HEK293 (cell line): Measurements from ENCODE around the gene IL36RN.

ENCODE experiments used
- CTCF ChIA-PET: fragments of 350-600 bp; formaldehyde crosslinking; extraction: SDS; loops from one replicate; lab custom pipeline; 2021; ENCODE audit warnings: antibody characterized with exemption; lab: Yijun Ruan, JAX
- POLR2A ChIA-PET: fragments of 300-600 bp; formaldehyde crosslinking; extraction: SDS; loops from one replicate; lab custom pipeline; 2020; ENCODE audit warnings: antibody characterized with exemption, inconsistent platforms; lab: Yijun Ruan, JAX
- H3K27ac ChIP-seq: fragments of 200-500 bp; sonication (Bioruptor generic); 2 replicates; pipeline ENCODE4 v1.5.1; 2014; ENCODE audit warnings: low read depth, low read length, control low read depth, inconsistent platforms; ENCODE audit errors: extremely low read depth
- H3K36me3 ChIP-seq, 2 experiments: fragments of 200-500 bp in 1 of 2; sonication (Bioruptor generic) in 1 of 2; 1 replicate in 1 of 2; 2 replicates in 1 of 2; pipeline ENCODE4 v1.5.1; 2014 to 2017; ENCODE audit warnings: inconsistent platforms in 2 of 2, low read length in 2 of 2; ENCODE audit not compliant: control insufficient read depth in 2 of 2, insufficient read depth in 1 of 2
- H3K4me1 ChIP-seq: fragments of 200-500 bp; sonication (Bioruptor generic); 2 replicates; pipeline ENCODE4 v1.5.1; 2014; ENCODE audit warnings: mild to moderate bottlenecking, low read length, inconsistent platforms; ENCODE audit not compliant: control insufficient read depth, insufficient read depth
- H3K4me3 ChIP-seq: 2 replicates; pipeline ENCODE4 v1.5.1; 2011; ENCODE audit warnings: low read depth, mild to moderate bottlenecking, control low read depth, low read length, moderate library complexity
- H3K9me3 ChIP-seq: fragments of 200-500 bp; sonication (Bioruptor generic); 2 replicates; pipeline ENCODE4 v1.5.1; 2014; ENCODE audit warnings: low read depth, low read length, inconsistent platforms; ENCODE audit not compliant: control insufficient read depth, insufficient read depth
- EGR2 ChIP-seq: fragments of 450-650 bp; formaldehyde crosslinking; IDR thresholded peaks from 2 replicates; pipeline ENCODE4 v1.5.1; 2016; ENCODE audit warnings: low read depth, missing biosample characterization, missing genetic modification characterization
- GLI4 ChIP-seq: fragments of 450-650 bp; formaldehyde crosslinking; IDR thresholded peaks from 2 replicates; pipeline ENCODE4 v1.5.1; 2016; ENCODE audit warnings: missing biosample characterization, missing genetic modification characterization
- KLF8 ChIP-seq: fragments of 450-650 bp; formaldehyde crosslinking; IDR thresholded peaks from 2 replicates; pipeline ENCODE4 v1.5.1; 2016; ENCODE audit warnings: missing biosample characterization, missing genetic modification characterization
- MZF1 ChIP-seq: fragments of 450-650 bp; formaldehyde crosslinking; IDR thresholded peaks from 2 replicates; pipeline ENCODE4 v1.5.1; 2017; ENCODE audit warnings: missing biosample characterization, missing genetic modification characterization, borderline replicate concordance
- OVOL3 ChIP-seq: fragments of 450-650 bp; formaldehyde crosslinking; IDR thresholded peaks from 2 replicates; pipeline ENCODE4 v1.5.1; 2016; ENCODE audit warnings: missing biosample characterization, missing genetic modification characterization
- SP2 ChIP-seq: fragments of 450-650 bp; formaldehyde crosslinking; IDR thresholded peaks from 2 replicates; pipeline ENCODE4 v1.5.1; 2016; ENCODE audit warnings: missing biosample characterization, missing genetic modification characterization
- ZBTB26 ChIP-seq: fragments of 450-650 bp; formaldehyde crosslinking; optimal IDR thresholded peaks from 2 replicates; pipeline ENCODE3; 2016; ENCODE audit warnings: missing biosample characterization, mild to moderate bottlenecking, missing genetic modification characterization
- ZFHX2 ChIP-seq: fragments of 450-650 bp; formaldehyde crosslinking; conservative IDR thresholded peaks from 2 replicates; pipeline ENCODE4 v1.5.1; 2016; ENCODE audit warnings: missing biosample characterization, missing genetic modification characterization
- ZFP3 ChIP-seq: fragments of 450-650 bp; formaldehyde crosslinking; IDR thresholded peaks from 2 replicates; pipeline ENCODE4 v1.5.1; 2016; ENCODE audit warnings: low read depth, missing biosample characterization, missing genetic modification characterization
- ZNF140 ChIP-seq: fragments of 450-650 bp; formaldehyde crosslinking; IDR thresholded peaks from 2 replicates; pipeline ENCODE4 v1.5.1; 2016; ENCODE audit warnings: missing biosample characterization, missing genetic modification characterization
- ZNF148 ChIP-seq: fragments of 450-650 bp; formaldehyde crosslinking; IDR thresholded peaks from 2 replicates; pipeline ENCODE4 v1.5.0; 2017; ENCODE audit warnings: missing biosample characterization, missing genetic modification characterization, borderline replicate concordance
- ZNF221 ChIP-seq: fragments of 450-650 bp; formaldehyde crosslinking; IDR thresholded peaks from 2 replicates; pipeline ENCODE4 v1.5.1; 2017; ENCODE audit warnings: missing biosample characterization, missing genetic modification characterization, borderline replicate concordance
- ZNF24 ChIP-seq: fragments of 450-650 bp; formaldehyde crosslinking; IDR thresholded peaks from 2 replicates; pipeline ENCODE4 v1.5.1; 2016; ENCODE audit warnings: missing biosample characterization, missing genetic modification characterization
- ZNF26 ChIP-seq: fragments of 450-650 bp; formaldehyde crosslinking; IDR thresholded peaks from 2 replicates; pipeline ENCODE4 v1.5.1; 2016; ENCODE audit warnings: missing biosample characterization, missing genetic modification characterization
- ZNF473 ChIP-seq: fragments of 450-650 bp; formaldehyde crosslinking; IDR thresholded peaks from 2 replicates; pipeline ENCODE4 v1.5.1; 2017; ENCODE audit warnings: missing biosample characterization, missing genetic modification characterization
- ZNF548 ChIP-seq: fragments of 450-650 bp; formaldehyde crosslinking; IDR thresholded peaks from 2 replicates; pipeline ENCODE4 v1.5.1; 2016; ENCODE audit warnings: missing biosample characterization, missing genetic modification characterization
- ZNF596 ChIP-seq: fragments of 450-650 bp; IDR thresholded peaks from 2 replicates; pipeline ENCODE4 v1.5.0; 2018; ENCODE audit warnings: missing biosample characterization, mild to moderate bottlenecking, missing genetic modification characterization, moderate library complexity
- ZNF664 ChIP-seq: fragments of 450-650 bp; formaldehyde crosslinking; IDR thresholded peaks from 2 replicates; pipeline ENCODE4 v1.5.1; 2016; ENCODE audit warnings: missing biosample characterization, missing genetic modification characterization
- ZNF792 ChIP-seq: fragments of 450-650 bp; formaldehyde crosslinking; IDR thresholded peaks from 2 replicates; pipeline ENCODE4 v1.5.1; 2016; ENCODE audit warnings: missing biosample characterization, missing genetic modification characterization
- ZSCAN18 ChIP-seq: fragments of 450-650 bp; formaldehyde crosslinking; IDR thresholded peaks from 2 replicates; pipeline ENCODE4 v1.5.1; 2016; ENCODE audit warnings: missing biosample characterization, missing genetic modification characterization
- ZSCAN4 ChIP-seq: fragments of 450-650 bp; formaldehyde crosslinking; IDR thresholded peaks from 2 replicates; pipeline ENCODE4 v1.5.1; 2017; ENCODE audit warnings: missing biosample characterization, missing genetic modification characterization

IL36RN gene

GRCh38 chr2:113027691-113028090 lies 31.3 kb upstream of the IL36RN start:
- TF ChIP-seq ZNF548, result no peak
- no peak for TF ChIP-seq KLF8 (tag by site-specific recombination)
- no peak for TF ChIP-seq ZNF24
- CTCF ChIA-PET, result interaction anchor here (0.8 to 1.1 kb wide), 2 partner anchors 18 to 242 kb away, joined by 3 read pairs; no protein-coding TSS in a partner anchor
- POLR2A ChIA-PET, result no interaction called here

GRCh38 chr2:113028112-113028511 lies 30.9 kb upstream of the IL36RN start:
- H3K36me3 ChIP-seq, result no peaks in the 10 kb centered on the region
- POLR2A ChIA-PET, result no interaction called here
- no peak overlapping the region for H3K4me3 ChIP-seq
- TF ChIP-seq OVOL3 (tag by site-specific recombination) (no peak), ZNF26 (no peak), MZF1 (no peak), ZNF148 (no peak), ZSCAN4 (no peak), ZNF140 (tag by site-specific recombination) (no peak), ZFHX2 (tag by site-specific recombination) (no peak), ZNF473 (tag by site-specific recombination) (no peak), ZFP3 (tag by site-specific recombination) (no peak), ZNF221 (no peak), GLI4 (tag by site-specific recombination) (no peak), ZNF792 (no peak), SP2 (tag by site-specific recombination) (no peak), ZBTB26 (no peak), ZNF596 (tag by site-specific recombination) (no peak), ZSCAN18 (no peak), ZNF664 (tag by site-specific recombination) (no peak), EGR2 (tag by site-specific recombination) (no peak)
- no peaks in the 10 kb centered on the region for H3K9me3 ChIP-seq
- no peak overlapping the region for H3K27ac ChIP-seq
- CTCF ChIA-PET, result interaction anchor here (0.8 kb wide), 1 partner anchor 241 kb away, joined by 3 read pairs; no protein-coding TSS in a partner anchor
- no peaks in the 10 kb centered on the region for H3K4me1 ChIP-seq

More at GRCh38 chr2:113027691-113028090, 31.3 kb upstream of the IL36RN start:
- Histone ChIP-seq H3K4me1 (no peaks in the 10 kb centered on the region), H3K36me3 (no peaks in the 10 kb centered on the region), H3K4me3 (no peak overlapping the region), H3K9me3 (no peaks in the 10 kb centered on the region), H3K27ac (no peak overlapping the region)
